ENCODE data around the gene PLCB4.

GRCh38 chr20:9518576-9519175, 449.8 kb downstream of the PLCB4 start:
- TF ChIP-seq EZH2phosphoT487 (IDR thresholded peaks at IDR 0.05) (no peak), CTCF (IDR thresholded peaks at IDR 0.05) (no peak)
